WTC11 (cell line): Measurements from ENCODE around the gene GRIPAP1. TPM values are rescaled to one million over a fixed set of nuclear protein-coding genes. Genes with fewer than 3 reads are reported as not detected.
A peak's percentile ranks its signal among the peaks of the same experiment; 100 is the strongest.

Source experiments
- ATAC-seq: fragments of 200-7000 bp; cut with Tn5 transposase; 2 replicates; pipeline ENCODE4 v1.10.0; 2021; ENCODE audit warnings: mild to moderate bottlenecking, moderate library complexity
- CTCF ChIA-PET: fragments of 300-600 bp; sonication (Branson Sonifier 250); formaldehyde crosslinking; loops from one replicate; lab custom pipeline; 2021; ENCODE audit warnings: antibody characterized with exemption; lab: Charles Lee
- POLR2A ChIA-PET: fragments of 350-600 bp; sonication (Branson Sonifier 250); formaldehyde crosslinking; loops from one replicate; lab custom pipeline; 2021; ENCODE audit warnings: antibody characterized with exemption; lab: Charles Lee
- DNase-seq: peaks from one replicate; pipeline ENCODE4 v3.0.0; 2021; ENCODE audit warnings: low spot score
- H3K27ac Mint-ChIP-seq: 2 replicates; pipeline ENCODE4 v1.8.0; 2021; ENCODE audit warnings: mixed read lengths
- H3K27me3 Mint-ChIP-seq: 2 replicates; pipeline ENCODE4 v1.8.0; 2021; ENCODE audit warnings: low read depth, mild to moderate bottlenecking, moderate library complexity, mixed read lengths
- H3K36me3 Mint-ChIP-seq: 2 replicates; pipeline ENCODE4 v1.8.0; 2021; ENCODE audit warnings: mixed read lengths
- H3K4me1 Mint-ChIP-seq: 2 replicates; pipeline ENCODE4 v1.8.0; 2022; ENCODE audit warnings: mixed read lengths
- H3K4me3 Mint-ChIP-seq: 2 replicates; pipeline ENCODE4 v1.8.0; 2021; ENCODE audit warnings: mild to moderate bottlenecking, moderate library complexity, mixed read lengths
- H3K9me3 Mint-ChIP-seq: 2 replicates; pipeline ENCODE4 v1.8.0; 2021; ENCODE audit warnings: mixed read lengths
- ATF1 ChIP-seq: sonication (generic); formaldehyde crosslinking; IDR thresholded peaks from 2 replicates; pipeline ENCODE4 v1.8.1; 2023; ENCODE audit warnings: mild to moderate bottlenecking, moderate library complexity, missing genetic modification reagents
- ERG ChIP-seq: fragments of 250-450 bp; sonication (Bioruptor Pico); IDR thresholded peaks from 2 replicates; pipeline ENCODE4 v1.8.0; 2021; ENCODE audit warnings: mild to moderate bottlenecking
- ESRRA ChIP-seq: sonication (generic); formaldehyde crosslinking; IDR thresholded peaks from 2 replicates; pipeline ENCODE4 v1.8.1; 2022; ENCODE audit warnings: mild to moderate bottlenecking, missing genetic modification reagents, borderline replicate concordance
- FOXP1 ChIP-seq: sonication (generic); formaldehyde crosslinking; IDR thresholded peaks from 2 replicates; pipeline ENCODE4 v1.8.0; 2022; ENCODE audit warnings: missing genetic modification reagents, mild to moderate bottlenecking, moderate library complexity, borderline replicate concordance
- GTF2I ChIP-seq: fragments of 250-450 bp; sonication (Bioruptor Pico); conservative IDR thresholded peaks from 2 replicates; pipeline ENCODE4 v1.4.0; 2021; ENCODE audit warnings: mild to moderate bottlenecking
- HMGA2 ChIP-seq: fragments of 250-450 bp; sonication (Bioruptor Pico); IDR thresholded peaks from 2 replicates; pipeline ENCODE4 v1.4.0; 2021; ENCODE audit warnings: mild to moderate bottlenecking, moderate library complexity
- JAZF1 ChIP-seq: fragments of 250-450 bp; sonication (Bioruptor Pico); IDR thresholded peaks from 2 replicates; pipeline ENCODE4 v1.9.0; 2021; ENCODE audit warnings: moderate library complexity, mild to moderate bottlenecking, inconsistent platforms
- NFE2L1 ChIP-seq: sonication (generic); formaldehyde crosslinking; IDR thresholded peaks from 2 replicates; pipeline ENCODE4 v1.8.1; 2023; ENCODE audit warnings: missing genetic modification reagents
- OVOL2 ChIP-seq: fragments of 250-450 bp; sonication (Bioruptor Pico); IDR thresholded peaks from 2 replicates; pipeline ENCODE4 v1.9.0; 2021; ENCODE audit warnings: mild to moderate bottlenecking, borderline replicate concordance
- PRRX2 ChIP-seq: fragments of 250-450 bp; sonication (Bioruptor Pico); IDR thresholded peaks from 2 replicates; pipeline ENCODE4 v1.8.0; 2021; ENCODE audit warnings: mild to moderate bottlenecking
- SMAD4 ChIP-seq: sonication (generic); formaldehyde crosslinking; IDR thresholded peaks from 2 replicates; pipeline ENCODE4 v1.8.0; 2022; ENCODE audit warnings: mild to moderate bottlenecking, missing genetic modification reagents
- TEAD1 ChIP-seq: sonication (generic); formaldehyde crosslinking; IDR thresholded peaks from 2 replicates; pipeline ENCODE4 v1.8.0; 2022; ENCODE audit warnings: mild to moderate bottlenecking, missing genetic modification reagents
- TP53 ChIP-seq: sonication (generic); formaldehyde crosslinking; IDR thresholded peaks from 2 replicates; pipeline ENCODE4 v1.8.1; 2023; ENCODE audit warnings: mild to moderate bottlenecking, missing genetic modification reagents
- ZNF121 ChIP-seq: sonication (generic); formaldehyde crosslinking; IDR thresholded peaks from 2 replicates; pipeline ENCODE4 v1.8.0; 2023; ENCODE audit warnings: missing genetic modification reagents
- ZNF263 ChIP-seq: sonication (generic); formaldehyde crosslinking; IDR thresholded peaks from 2 replicates; pipeline ENCODE4 v1.8.1; 2022; ENCODE audit warnings: low read depth, mild to moderate bottlenecking, moderate library complexity, missing genetic modification reagents
- ZNF317 ChIP-seq: sonication (generic); formaldehyde crosslinking; IDR thresholded peaks from 2 replicates; pipeline ENCODE4 v1.8.1; 2023; ENCODE audit warnings: low read depth, mild to moderate bottlenecking, moderate library complexity, missing genetic modification reagents, borderline replicate concordance
- ZNF425 ChIP-seq: fragments of 250-450 bp; sonication (Bioruptor Pico); conservative IDR thresholded peaks from 2 replicates; pipeline ENCODE4 v1.9.0; 2021; ENCODE audit warnings: mild to moderate bottlenecking
- total RNA-seq: library from RNA; stranded (reverse); gene quantifications from 3 replicates; pipeline ENCODE4 v1.2.3, GENCODE V29; 2021
- TF ChIP-seq, protein P1 (sequence below): sonication (generic); formaldehyde crosslinking; IDR thresholded peaks from 2 replicates; pipeline ENCODE4 v1.8.1; 2023; ENCODE audit warnings: mild to moderate bottlenecking, moderate library complexity, missing genetic modification reagents
- TF ChIP-seq, protein P2 (sequence below): sonication (generic); formaldehyde crosslinking; IDR thresholded peaks from 2 replicates; pipeline ENCODE4 v1.8.1; 2022; ENCODE audit warnings: mild to moderate bottlenecking, moderate library complexity, missing genetic modification reagents

The GRIPAP1 gene
- total RNA-seq, 1 experiment from 2014 or later, result 70.7 TPM

GRCh38 chrX:48923771-48924170 is 78.3 kb downstream of the GRIPAP1 start:
- DNase-seq, result no peak
- TF ChIP-seq GTF2I, result no peak
- no peak for TF ChIP-seq ESRRA (CRISPR knock-in tag)
- no peak for TF ChIP-seq OVOL2 (CRISPR knock-in tag)
- TF ChIP-seq TP53 (CRISPR knock-in tag), result no peak
- TF ChIP-seq PRRX2 (CRISPR knock-in tag), result no peak
- TF ChIP-seq JAZF1, result no peak
- no peak for TF ChIP-seq ZNF317 (CRISPR knock-in tag)
- TF ChIP-seq SMAD4, result no peak
- no peak for TF ChIP-seq ZNF121 (CRISPR knock-in tag)
- no peak for TF ChIP-seq HMGA2 (CRISPR knock-in tag)
- TF ChIP-seq ZNF425, result no peak
- TF ChIP-seq ATF1 (CRISPR knock-in tag), result no peak
- TF ChIP-seq, protein P1, sequence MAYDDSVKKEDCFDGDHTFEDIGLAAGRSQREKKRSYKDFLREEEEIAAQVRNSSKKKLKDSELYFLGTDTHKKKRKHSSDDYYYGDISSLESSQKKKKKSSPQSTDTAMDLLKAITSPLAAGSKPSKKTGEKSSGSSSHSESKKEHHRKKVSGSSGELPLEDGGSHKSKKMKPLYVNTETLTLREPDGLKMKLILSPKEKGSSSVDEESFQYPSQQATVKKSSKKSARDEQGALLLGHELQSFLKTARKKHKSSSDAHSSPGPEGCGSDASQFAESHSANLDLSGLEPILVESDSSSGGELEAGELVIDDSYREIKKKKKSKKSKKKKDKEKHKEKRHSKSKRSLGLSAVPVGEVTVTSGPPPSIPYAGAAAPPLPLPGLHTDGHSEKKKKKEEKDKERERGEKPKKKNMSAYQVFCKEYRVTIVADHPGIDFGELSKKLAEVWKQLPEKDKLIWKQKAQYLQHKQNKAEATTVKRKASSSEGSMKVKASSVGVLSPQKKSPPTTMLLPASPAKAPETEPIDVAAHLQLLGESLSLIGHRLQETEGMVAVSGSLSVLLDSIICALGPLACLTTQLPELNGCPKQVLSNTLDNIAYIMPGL (CRISPR knock-in tag), result no peak
- TF ChIP-seq NFE2L1 (CRISPR knock-in tag), result no peak
- TF ChIP-seq ZNF263 (CRISPR knock-in tag), result no peak
- TF ChIP-seq FOXP1, result no peak
- no peak for TF ChIP-seq ERG
- no peak for TF ChIP-seq TEAD1 (CRISPR knock-in tag)
- TF ChIP-seq, protein P2, sequence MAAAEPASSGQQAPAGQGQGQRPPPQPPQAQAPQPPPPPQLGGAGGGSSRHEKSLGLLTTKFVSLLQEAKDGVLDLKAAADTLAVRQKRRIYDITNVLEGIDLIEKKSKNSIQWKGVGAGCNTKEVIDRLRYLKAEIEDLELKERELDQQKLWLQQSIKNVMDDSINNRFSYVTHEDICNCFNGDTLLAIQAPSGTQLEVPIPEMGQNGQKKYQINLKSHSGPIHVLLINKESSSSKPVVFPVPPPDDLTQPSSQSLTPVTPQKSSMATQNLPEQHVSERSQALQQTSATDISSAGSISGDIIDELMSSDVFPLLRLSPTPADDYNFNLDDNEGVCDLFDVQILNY (CRISPR knock-in tag), result no peak
- ChIA-PET CTCF (interaction anchor here (1.4 kb wide), 1 partner anchor 14 kb away, joined by 4 read pairs; no protein-coding TSS in a partner anchor), POLR2A (no interaction called here)
- peak overlapping the region; percentile 90 for H3K27ac Mint-ChIP-seq
- H3K4me3 Mint-ChIP-seq, result no peak overlapping the region
- peaks cover 62% of the 10 kb centered on the region for H3K4me1 Mint-ChIP-seq
- ATAC-seq, result no peak
- peaks cover 25% of the 10 kb centered on the region for H3K36me3 Mint-ChIP-seq
- H3K27me3 Mint-ChIP-seq, result no peaks in the 10 kb centered on the region
- no peaks in the 10 kb centered on the region for H3K9me3 Mint-ChIP-seq

Other genes starting within 250 kb of the GRIPAP1 start
- 0.27 TPM in 1 of 3 replicates, not detected in the others for gene GLOD5, start 240.5 kb downstream of the GRIPAP1 start, total RNA-seq
- gene GATA1, start 215.7 kb downstream of the GRIPAP1 start, total RNA-seq, result 0.25 to 0.27 TPM (median 0.26 TPM) in 3 replicates
- gene HDAC6, start 200.2 kb downstream of the GRIPAP1 start, total RNA-seq, result 58.5 to 60.3 TPM (median 59.2 TPM) in 3 replicates
- not detected in 3 replicates for gene ERAS, start 175.8 kb downstream of the GRIPAP1 start, total RNA-seq
- 7.4 to 8.0 TPM (median 7.5 TPM) in 3 replicates for gene PCSK1N, start 166.7 kb downstream of the GRIPAP1 start, total RNA-seq
- 99.6 to 120 TPM (median 114 TPM) in 3 replicates for gene TIMM17B, start 104.5 kb downstream of the GRIPAP1 start, total RNA-seq
- 79.4 to 81.2 TPM (median 81.2 TPM) in 3 replicates for gene PQBP1, start 104.3 kb downstream of the GRIPAP1 start, total RNA-seq
- 18.0 to 21.0 TPM (median 20.2 TPM) in 3 replicates for gene SLC35A2, start 90.6 kb downstream of the GRIPAP1 start, total RNA-seq
- 146 to 184 TPM (median 182 TPM) in 3 replicates for gene PIM2, start 83.2 kb downstream of the GRIPAP1 start, total RNA-seq
- 50.9 to 52.6 TPM (median 51.1 TPM) in 3 replicates for gene OTUD5, start 44.7 kb downstream of the GRIPAP1 start, total RNA-seq
- gene KCND1, start 30.4 kb downstream of the GRIPAP1 start, total RNA-seq, result 4.9 to 5.4 TPM (median 5.2 TPM) in 3 replicates
- gene TFE3, start 41.1 kb upstream of the GRIPAP1 start, total RNA-seq, result 46.4 to 51.2 TPM (median 50.0 TPM) in 3 replicates
- gene CCDC120, start 56.7 kb upstream of the GRIPAP1 start, total RNA-seq, result 13.0 to 15.2 TPM (median 14.4 TPM) in 3 replicates
- gene PRAF2, start 71.7 kb upstream of the GRIPAP1 start, total RNA-seq, result 14.8 to 16.1 TPM (median 15.0 TPM) in 3 replicates
- 20.0 to 23.9 TPM (median 21.4 TPM) in 3 replicates for gene WDR45, start 77.6 kb upstream of the GRIPAP1 start, total RNA-seq
- 18.5 to 19.9 TPM (median 19.0 TPM) in 3 replicates for gene GPKOW, start 121.5 kb upstream of the GRIPAP1 start, total RNA-seq
- 1.2 to 2.4 TPM (median 2.0 TPM) in 3 replicates for gene MAGIX, start 160.5 kb upstream of the GRIPAP1 start, total RNA-seq
- gene PLP2, start 169.6 kb upstream of the GRIPAP1 start, total RNA-seq, result 11.8 to 12.9 TPM (median 12.4 TPM) in 3 replicates
- gene PRICKLE3, start 184.1 kb upstream of the GRIPAP1 start, total RNA-seq, result 12.5 to 14.6 TPM (median 12.8 TPM) in 3 replicates
- gene SYP, start 197.9 kb upstream of the GRIPAP1 start, total RNA-seq, result 4.8 to 7.0 TPM (median 5.3 TPM) in 3 replicates
- 1.6 to 2.7 TPM (median 1.8 TPM) in 3 replicates for gene CACNA1F, start 231.1 kb upstream of the GRIPAP1 start, total RNA-seq
- 10.2 to 13.4 TPM (median 13.2 TPM) in 3 replicates for gene CCDC22, start 233.2 kb upstream of the GRIPAP1 start, total RNA-seq